ENCODE measurements around the gene FYB1. TPM values are rescaled to one million over a fixed set of nuclear protein-coding genes. Genes with fewer than 3 reads are reported as not detected.

The FYB1 gene
- total RNA-seq, 1 experiment from 2014 or later, result 0.46 TPM

- no peak for TF ChIP-seq SIN3A (IDR thresholded peaks at IDR 0.05; ENCODE audit: borderline replicate concordance, insufficient read depth, low read depth, low read length)
- TF ChIP-seq POLR2AphosphoS5 (IDR thresholded peaks at IDR 0.05; ENCODE audit: low read depth, low read length), result no peak
- TF ChIP-seq TCF7L2 (IDR thresholded peaks at IDR 0.05; ENCODE audit: low read depth, low read length), result no peak
- no peak for TF ChIP-seq CTCF (IDR thresholded peaks at IDR 0.05)
- no peak for TF ChIP-seq REST (IDR thresholded peaks at IDR 0.05; ENCODE audit: insufficient read depth in 1 of 2, low read depth in 2 of 2, low read length in 1 of 2)
- no peak overlapping the region for H3K27ac ChIP-seq (ENCODE audit: low read length)
- no peaks in the 10 kb centered on the region for H3K9me3 ChIP-seq (ENCODE audit: control insufficient read depth, insufficient read depth, low read depth, low read length)
- in situ Hi-C loops (cut with HindIII; ENCODE audit: low pct_unique_long_range_greater_than_20kb, low sequenced_read_pairs) (no loop called here), intact Hi-C loops (cut with micrococcal nuclease; ENCODE audit: unreplicated experiment) (no loop called here)
- no TSS peak for BruUV-seq (replicated peaks)
- ATAC-seq (no peak), DNase-seq (ENCODE audit: low read depth, low spot score) (no peak)
- no peak overlapping the region for H3K4me3 ChIP-seq (ENCODE audit: low read depth in 2 of 2, low read length in 2 of 2)
- H3K27me3 ChIP-seq (ENCODE audit: control insufficient read depth, insufficient read depth, low read length), result no peaks in the 10 kb centered on the region
- ChIA-PET POLR2A (no interaction called here), CTCF (no interaction called here)
- H3K36me3 ChIP-seq (ENCODE audit: control insufficient read depth, insufficient read depth, low read length), result no peaks in the 10 kb centered on the region
- H3K4me1 ChIP-seq (ENCODE audit: control insufficient read depth, insufficient read depth, low read length), result no peaks in the 10 kb centered on the region
These were observed 135.4 kb downstream of the FYB1 start for GRCh38 chr5:39083968-39084367.

GRCh38 chr5:39082995-39083394, 136.4 kb downstream of the FYB1 start:
- CTCF ChIA-PET, result interaction anchor here (0.6 kb wide), 1 partner anchor 119 kb away, joined by 3 read pairs; no protein-coding TSS in a partner anchor

More at GRCh38 chr5:39082995-39083394, 136.4 kb downstream of the FYB1 start:
- POLR2A ChIA-PET, result no interaction called here
- no peak for ATAC-seq
- no peak for TF ChIP-seq REST (IDR thresholded peaks at IDR 0.05; ENCODE audit: insufficient read depth in 1 of 2, low read depth in 2 of 2, low read length in 1 of 2)
- no peak for TF ChIP-seq POLR2AphosphoS5 (IDR thresholded peaks at IDR 0.05; ENCODE audit: low read depth, low read length)
- TF ChIP-seq TCF7L2 (IDR thresholded peaks at IDR 0.05; ENCODE audit: low read depth, low read length), result no peak
- TF ChIP-seq SIN3A (IDR thresholded peaks at IDR 0.05; ENCODE audit: borderline replicate concordance, insufficient read depth, low read depth, low read length), result no peak
- no peak for TF ChIP-seq CTCF (IDR thresholded peaks at IDR 0.05)
- in situ Hi-C loops (cut with HindIII; ENCODE audit: low pct_unique_long_range_greater_than_20kb, low sequenced_read_pairs) (no loop called here), intact Hi-C loops (cut with micrococcal nuclease; ENCODE audit: unreplicated experiment) (no loop called here)
- H3K36me3 ChIP-seq (ENCODE audit: control insufficient read depth, insufficient read depth, low read length), result no peaks in the 10 kb centered on the region
- H3K9me3 ChIP-seq (ENCODE audit: control insufficient read depth, insufficient read depth, low read depth, low read length), result no peaks in the 10 kb centered on the region
- no peak overlapping the region for H3K27ac ChIP-seq (ENCODE audit: low read length)
- DNase-seq (ENCODE audit: low read depth, low spot score), result no peak
- no TSS peak for BruUV-seq (replicated peaks)
- no peaks in the 10 kb centered on the region for H3K27me3 ChIP-seq (ENCODE audit: control insufficient read depth, insufficient read depth, low read length)
- no peaks in the 10 kb centered on the region for H3K4me1 ChIP-seq (ENCODE audit: control insufficient read depth, insufficient read depth, low read length)
- H3K4me3 ChIP-seq (ENCODE audit: low read depth in 2 of 2, low read length in 2 of 2), result no peak overlapping the region

Data from Panc1 (cell line).